HepG2 (cell line): ENCODE results near the gene AIDA. TPM values are rescaled to one million over a fixed set of nuclear protein-coding genes. Genes with fewer than 3 reads are reported as not detected.
A peak's percentile ranks its signal among the peaks of the same experiment; 100 is the strongest.

Experiments
- AKAP8 ChIP-seq: sonication (generic); formaldehyde crosslinking; IDR thresholded peaks from 2 replicates; pipeline ENCODE4 v1.5.1; 2020; ENCODE audit warnings: mild to moderate bottlenecking, missing genetic modification reagents
- HNF1A ChIP-seq, 2 experiments: sonication (generic) in 1 of 2; formaldehyde crosslinking in 1 of 2; IDR thresholded peaks; 2 replicates each; pipeline versions ENCODE4 v1.4.0 to v1.6.1; 2016 to 2020; ENCODE audit warnings: borderline replicate concordance in 1 of 2, low read depth in 1 of 2, mild to moderate bottlenecking in 1 of 2, missing genetic modification reagents in 1 of 2
- MAX ChIP-seq: IDR thresholded peaks from 2 replicates; pipeline ENCODE4 v1.6.1; 2012; ENCODE audit warnings: inconsistent platforms
- RFX5 ChIP-seq: IDR thresholded peaks from 2 replicates; pipeline ENCODE4 v1.6.1; 2011; ENCODE audit warnings: low read depth, low read length, improper control_type of control experiment
- UBTF ChIP-seq: sonication (generic); formaldehyde crosslinking; IDR thresholded peaks from 2 replicates; pipeline ENCODE4 v1.4.0; 2020; ENCODE audit warnings: mild to moderate bottlenecking, missing genetic modification reagents
- ZBTB21 ChIP-seq: sonication (generic); formaldehyde crosslinking; IDR thresholded peaks from 2 replicates; pipeline ENCODE4 v1.4.0; 2020; ENCODE audit warnings: missing genetic modification reagents
- ZBTB33 ChIP-seq: sonication (generic); formaldehyde crosslinking; IDR thresholded peaks from 2 replicates; pipeline ENCODE4 v1.4.0; 2020; ENCODE audit warnings: missing genetic modification reagents
- ZBTB46 ChIP-seq: sonication (generic); formaldehyde crosslinking; IDR thresholded peaks from 2 replicates; pipeline ENCODE4 v1.4.0; 2020; ENCODE audit warnings: mild to moderate bottlenecking, missing genetic modification reagents, borderline replicate concordance
- ZNF263 ChIP-seq: sonication (generic); formaldehyde crosslinking; IDR thresholded peaks from 2 replicates; pipeline ENCODE4 v1.4.0; 2020; ENCODE audit warnings: missing genetic modification reagents
- ZNF790 ChIP-seq: sonication (generic); formaldehyde crosslinking; IDR thresholded peaks from 2 replicates; pipeline ENCODE4 v1.8.0; 2022; ENCODE audit warnings: missing genetic modification reagents, mild to moderate bottlenecking, borderline replicate concordance
- polyA plus RNA-seq, 8 experiments: library from polyadenylated mRNA; depleted of rRNA in 3 of 8; stranded (reverse) in 7 of 8; unstranded in 1 of 8; fragments of >200 nt; fragmentation: Illumina TruSeq in 4 of 8; extraction: Trizol in 4 of 8; gene quantifications; 2 replicates each; pipeline versions ENCODE4 v1.2.1 to v1.2.3, GENCODE V29; 2011 to 2016; ENCODE audit warnings: low read depth in 4 of 8, missing spikeins in 1 of 8, mixed read lengths in 1 of 8; ENCODE audit not compliant: insufficient read depth in 1 of 8
- total RNA-seq, 5 experiments: library from RNA; depleted of rRNA; stranded (reverse); fragments of >200 nt; fragmentation: Illumina TruSeq; extraction: Trizol; gene quantifications; 2 replicates each; pipeline ENCODE4 v1.2.3, GENCODE V29; 2016; ENCODE audit warnings: low read depth in 1 of 5

Gene AIDA
- total and polyA plus RNA-seq, 2 of the 13 experiments (the other 11 are each of a cell fraction or from before 2014, with no cell fraction given): 17.5 to 35.4 TPM

- TF ChIP-seq HNF1A (IDR thresholded peaks at IDR 0.05; ENCODE audit: low read depth) (no peak), HNF1A (CRISPR knock-in tag; IDR thresholded peaks at IDR 0.05; ENCODE audit: borderline replicate concordance) (peak; percentile 41; the same call in 1 of the 2 replicates), ZBTB21 (CRISPR knock-in tag) (peak; percentile 42; the same call in 1 of the 2 replicates), ZBTB46 (CRISPR knock-in tag) (no peak), AKAP8 (no peak), ZNF263 (CRISPR knock-in tag) (no peak), ZNF790 (no peak), UBTF (CRISPR knock-in tag) (peak; percentile 77), RFX5 (no peak), MAX (peak; percentile 84), ZBTB33 (CRISPR knock-in tag) (peak; percentile 40; the same call in 1 of the 2 replicates)
These were observed 68.2 kb downstream of the AIDA start (continued) for GRCh38 chr1:222643938-222644635.
